Activated CD4-positive, alpha-beta memory T cell treated with anti-CD3 and anti-CD28 coated beads, Interleukin-2, amount 10 ng/mL, durations not matched to agents 7 days and 5 days (primary cell): Measurements from ENCODE around the gene CDADC1. TPM values are rescaled to one million over a fixed set of nuclear protein-coding genes. Genes with fewer than 3 reads are reported as not detected.

Experiments used
- CTCF ChIA-PET: fragments of 350-600 bp; sonication (Branson Sonifier 250); formaldehyde crosslinking; loops from one replicate; lab custom pipeline; 2021; ENCODE audit warnings: antibody characterized with exemption, inconsistent platforms; lab: Charles Lee
- POLR2A ChIA-PET: fragments of 350-600 bp; sonication (Branson Sonifier 250); formaldehyde crosslinking; loops from one replicate; lab custom pipeline; 2021; ENCODE audit warnings: antibody characterized with exemption; lab: Charles Lee
- DNase-seq: peaks from one replicate; pipeline ENCODE4 v3.0.0-alpha.2; 2020
- H3K27ac Mint-ChIP-seq: one replicate; pipeline ENCODE4 v1.8.0; 2021; ENCODE audit warnings: mild to moderate bottlenecking, mixed read lengths
- H3K27me3 Mint-ChIP-seq: one replicate; pipeline ENCODE4 v1.8.0; 2021; ENCODE audit warnings: mixed read lengths
- H3K36me3 Mint-ChIP-seq: one replicate; pipeline ENCODE4 v1.8.0; 2021; ENCODE audit warnings: low read depth, mixed read lengths
- H3K4me1 Mint-ChIP-seq: one replicate; pipeline ENCODE4 v1.8.0; 2021; ENCODE audit warnings: mixed read lengths
- H3K4me3 Mint-ChIP-seq: one replicate; pipeline ENCODE4 v1.8.0; 2021; ENCODE audit warnings: mild to moderate bottlenecking, mixed read lengths
- H3K9me3 Mint-ChIP-seq: one replicate; pipeline ENCODE4 v1.8.0; 2021; ENCODE audit warnings: mixed read lengths
- total RNA-seq, 2 experiments: library from RNA; stranded (reverse); gene quantifications; one replicate each; pipeline ENCODE4 v1.2.3, GENCODE V29; 2021

CDADC1 gene
- total RNA-seq, 2 experiments from 2014 or later, result 12.8 to 16.7 TPM

DNA sequence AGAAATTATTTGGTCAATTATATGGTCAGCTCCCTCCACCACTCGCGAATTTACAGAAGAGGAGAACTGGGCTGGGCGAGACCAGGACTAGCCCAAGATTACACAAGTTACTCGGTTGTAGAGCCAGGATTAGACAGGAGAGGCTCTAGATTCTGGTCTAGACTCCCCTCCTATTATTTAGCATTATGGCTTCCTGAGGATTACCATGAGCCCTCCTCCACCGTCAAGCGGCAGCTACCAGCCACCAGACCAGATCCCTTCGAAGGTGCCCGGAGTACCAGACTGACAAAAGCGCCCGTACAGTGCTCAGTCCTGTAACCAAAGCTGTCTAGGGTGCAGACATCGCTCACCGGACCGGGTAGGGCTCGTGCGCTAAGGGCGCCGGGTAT, 28.1 kb upstream of the CDADC1 start:
- Mint-ChIP-seq H3K36me3 (no peaks in the 10 kb centered on the region), H3K27me3 (peaks cover 63% of the 10 kb centered on the region), H3K4me1 (peaks cover 27% of the 10 kb centered on the region), H3K27ac (no peak overlapping the region), H3K4me3 (peak overlapping the region; percentile 44), H3K9me3 (no peaks in the 10 kb centered on the region)
- CTCF ChIA-PET, result interaction anchor here (0.8 to 1.4 kb wide), 2 partner anchors 17 to 29 kb away, joined by 3 to 4 read pairs; no protein-coding TSS in a partner anchor
- DNase-seq, result no peak
- POLR2A ChIA-PET, result interaction anchor here (0.5 kb wide), 1 partner anchor 573 kb away, joined by 3 read pairs; no protein-coding TSS in a partner anchor

DNA sequence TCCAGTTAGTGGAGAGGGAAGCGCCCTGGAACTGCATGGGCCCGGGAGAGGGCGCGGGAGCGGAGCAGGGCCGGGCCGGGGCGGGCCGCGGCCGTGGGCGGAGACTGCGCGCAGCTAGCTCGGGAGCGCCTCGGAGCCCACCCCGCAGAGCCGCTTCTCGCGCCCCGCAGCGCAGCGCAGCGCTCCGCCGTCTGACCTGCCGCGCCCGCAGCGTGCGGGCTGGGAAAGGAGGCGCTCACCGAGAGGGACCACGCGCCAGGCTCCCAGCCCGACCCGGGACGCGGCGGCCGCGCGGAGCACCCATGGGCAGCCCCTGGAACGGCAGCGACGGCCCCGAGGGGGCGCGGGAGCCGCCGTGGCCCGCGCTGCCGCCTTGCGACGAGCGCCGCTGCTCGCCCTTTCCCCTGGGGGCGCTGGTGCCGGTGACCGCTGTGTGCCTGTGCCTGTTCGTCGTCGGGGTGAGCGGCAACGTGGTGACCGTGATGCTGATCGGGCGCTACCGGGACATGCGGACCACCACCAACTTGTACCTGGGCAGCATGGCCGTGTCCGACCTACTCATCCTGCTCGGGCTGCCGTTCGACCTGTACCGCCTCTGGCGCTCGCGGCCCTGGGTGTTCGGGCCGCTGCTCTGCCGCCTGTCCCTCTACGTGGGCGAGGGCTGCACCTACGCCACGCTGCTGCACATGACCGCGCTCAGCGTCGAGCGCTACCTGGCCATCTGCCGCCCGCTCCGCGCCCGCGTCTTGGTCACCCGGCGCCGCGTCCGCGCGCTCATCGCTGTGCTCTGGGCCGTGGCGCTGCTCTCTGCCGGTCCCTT, 27.5 kb upstream of the CDADC1 start, which contains the start of gene MLNR:
MLNR (plus strand) TSS at position 303 of the 820 bp plus-strand sequence; CDS start at position 303, 0 bp downstream.
- Mint-ChIP-seq H3K4me1 (peaks cover 21% of the 10 kb centered on the region), H3K9me3 (no peaks in the 10 kb centered on the region), H3K4me3 (peak within 1 kb of the TSS; percentile 55), H3K27me3 (peaks cover 65% of the 10 kb centered on the region), H3K36me3 (no peaks in the 10 kb centered on the region), H3K27ac (no peak within 1 kb of the TSS)
- POLR2A ChIA-PET, result no interaction called here
- CTCF ChIA-PET, result no interaction called here
- DNase-seq, result peak; percentile 36

GRCh38 chr13:49220856-49221589, 26.7 kb upstream of the CDADC1 start:
- H3K27ac Mint-ChIP-seq, result no peak overlapping the region
- peaks cover 17% of the 10 kb centered on the region for H3K4me1 Mint-ChIP-seq
- H3K9me3 Mint-ChIP-seq, result no peaks in the 10 kb centered on the region
- peaks cover 69% of the 10 kb centered on the region for H3K27me3 Mint-ChIP-seq
- DNase-seq, result no peak
- ChIA-PET POLR2A (interaction anchor here (0.5 to 0.7 kb wide), 2 partner anchors 27 to 643 kb away, joined by 3 read pairs; no protein-coding TSS in a partner anchor), CTCF (no interaction called here)
- peak overlapping the region; percentile 55 for H3K4me3 Mint-ChIP-seq
- no peaks in the 10 kb centered on the region for H3K36me3 Mint-ChIP-seq

GRCh38 chr13:49221590-49221965, 26.1 kb upstream of the CDADC1 start:
- Mint-ChIP-seq H3K36me3 (no peaks in the 10 kb centered on the region), H3K27ac (no peak overlapping the region), H3K9me3 (no peaks in the 10 kb centered on the region), H3K4me3 (peak overlapping the region; percentile 55), H3K4me1 (peaks cover 17% of the 10 kb centered on the region), H3K27me3 (peaks cover 69% of the 10 kb centered on the region)
- POLR2A ChIA-PET, result interaction anchor here (0.5 to 0.7 kb wide), 2 partner anchors 27 to 643 kb away, joined by 3 read pairs; no protein-coding TSS in a partner anchor
- DNase-seq, result no peak
- CTCF ChIA-PET, result no interaction called here

- Mint-ChIP-seq H3K4me3 (no peak overlapping the region), H3K9me3 (no peaks in the 10 kb centered on the region), H3K27me3 (peaks cover 43% of the 10 kb centered on the region), H3K36me3 (no peaks in the 10 kb centered on the region), H3K27ac (no peak overlapping the region), H3K4me1 (peaks cover 9% of the 10 kb centered on the region)
- DNase-seq, result no peak
- ChIA-PET POLR2A (no interaction called here), CTCF (interaction anchor here (2.8 kb wide), 1 partner anchor 10 kb away, joined by 6 read pairs; no protein-coding TSS in a partner anchor)
Observed at GRCh38 chr13:49225223-49226042, 22.3 kb upstream of the CDADC1 start.

GRCh38 chr13:49226613-49227012, 21.1 kb upstream of the CDADC1 start:
- Mint-ChIP-seq H3K36me3 (no peaks in the 10 kb centered on the region), H3K4me3 (no peak overlapping the region), H3K4me1 (peaks cover 3% of the 10 kb centered on the region), H3K27me3 (peaks cover 34% of the 10 kb centered on the region), H3K9me3 (no peaks in the 10 kb centered on the region), H3K27ac (no peak overlapping the region)
- no peak for DNase-seq
- CTCF ChIA-PET, result no interaction called here
- POLR2A ChIA-PET, result interaction anchor here (0.8 kb wide), 1 partner anchor 18 kb away, joined by 3 read pairs; no protein-coding TSS in a partner anchor

GRCh38 chr13:49234741-49235140, 13.0 kb upstream of the CDADC1 start:
- no peaks in the 10 kb centered on the region for H3K9me3 Mint-ChIP-seq
- DNase-seq, result no peak
- POLR2A ChIA-PET, result no interaction called here
- H3K4me1 Mint-ChIP-seq, result no peaks in the 10 kb centered on the region
- H3K4me3 Mint-ChIP-seq, result no peak overlapping the region
- CTCF ChIA-PET, result no interaction called here
- peaks cover 3% of the 10 kb centered on the region for H3K27me3 Mint-ChIP-seq
- no peaks in the 10 kb centered on the region for H3K36me3 Mint-ChIP-seq
- no peak overlapping the region for H3K27ac Mint-ChIP-seq

- CTCF ChIA-PET, result interaction anchor here (1.6 kb wide), 1 partner anchor 45 kb away, joined by 4 read pairs; no protein-coding TSS in a partner anchor
- DNase-seq, result no peak
- no peaks in the 10 kb centered on the region for H3K36me3 Mint-ChIP-seq
- H3K4me3 Mint-ChIP-seq, result no peak overlapping the region
- H3K9me3 Mint-ChIP-seq, result no peaks in the 10 kb centered on the region
- H3K27me3 Mint-ChIP-seq, result peaks cover 3% of the 10 kb centered on the region
- POLR2A ChIA-PET, result interaction anchor here (1.4 kb wide), 1 partner anchor 11 kb away, joined by 3 read pairs; the partner anchor contains the start of gene CDADC1
- H3K4me1 Mint-ChIP-seq, result peaks cover 2% of the 10 kb centered on the region
- no peak overlapping the region for H3K27ac Mint-ChIP-seq
Observed at GRCh38 chr13:49235856-49236431, 11.8 kb upstream of the CDADC1 start.

GRCh38 chr13:49238621-49239020, 9.1 kb upstream of the CDADC1 start:
- Mint-ChIP-seq H3K4me3 (no peak overlapping the region), H3K9me3 (no peaks in the 10 kb centered on the region), H3K27ac (no peak overlapping the region), H3K4me1 (peaks cover 2% of the 10 kb centered on the region), H3K27me3 (peaks cover 3% of the 10 kb centered on the region), H3K36me3 (no peaks in the 10 kb centered on the region)
- ChIA-PET POLR2A (no interaction called here), CTCF (interaction anchor here (0.7 to 3.4 kb wide), 2 partner anchors 42 to 302 kb away, joined by 3 to 66 read pairs; no protein-coding TSS in a partner anchor)
- no peak for DNase-seq

DNA sequence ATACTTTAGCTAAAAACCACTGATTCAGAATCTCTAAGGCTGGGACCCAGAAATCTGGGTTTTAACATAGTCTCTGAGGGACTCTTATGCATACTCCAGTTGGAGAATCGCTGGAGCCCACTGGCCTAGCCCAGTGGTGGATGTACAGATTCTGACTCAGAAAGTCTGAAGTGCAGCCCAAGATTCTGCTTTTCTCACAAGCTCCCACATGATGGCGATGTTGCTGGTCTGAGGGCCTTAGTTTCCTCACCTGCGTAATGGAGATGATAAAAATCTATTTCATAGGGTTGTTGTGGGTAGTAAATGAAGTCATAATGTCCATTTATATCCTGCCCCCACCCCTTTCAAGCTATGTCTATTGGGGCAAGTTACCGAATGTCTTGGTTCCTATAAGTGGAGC, 7.7 kb upstream of the CDADC1 start:
- Mint-ChIP-seq H3K4me3 (no peak overlapping the region), H3K27ac (no peak overlapping the region), H3K36me3 (no peaks in the 10 kb centered on the region), H3K9me3 (no peaks in the 10 kb centered on the region), H3K4me1 (peaks cover 2% of the 10 kb centered on the region), H3K27me3 (peaks cover 14% of the 10 kb centered on the region)
- ChIA-PET POLR2A (interaction anchor here (1.0 kb wide), 1 partner anchor 11 kb away, joined by 4 read pairs; no protein-coding TSS in a partner anchor), CTCF (interaction anchor here (0.6 to 3.4 kb wide), 12 partner anchors 8 to 424 kb away, joined by 3 to 66 read pairs (median 4); partner anchors contain the start of gene CDADC1)
- peak; percentile 52 for DNase-seq

DNA sequence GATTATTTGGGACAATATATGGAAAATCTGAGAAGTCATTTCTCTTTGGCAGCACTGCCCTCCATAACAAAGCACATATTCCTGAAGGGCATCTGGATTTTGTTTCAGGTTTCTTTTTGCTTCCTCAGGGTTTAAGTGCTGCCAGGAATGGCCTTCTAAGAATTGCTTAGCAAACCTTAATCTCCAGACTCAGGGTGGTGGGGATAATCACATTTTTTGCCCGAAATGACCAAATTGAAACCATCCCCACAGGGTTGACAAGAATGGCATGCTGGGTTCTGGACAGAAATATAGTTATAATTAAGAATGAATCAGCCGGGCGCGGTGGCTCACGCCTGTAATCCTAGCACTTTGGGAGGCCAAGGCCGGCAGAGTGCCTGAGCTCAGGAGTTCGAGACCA, 6.4 kb upstream of the CDADC1 start:
- POLR2A ChIA-PET, result no interaction called here
- Mint-ChIP-seq H3K4me3 (no peak overlapping the region), H3K36me3 (no peaks in the 10 kb centered on the region), H3K27me3 (peaks cover 18% of the 10 kb centered on the region), H3K4me1 (peaks cover 2% of the 10 kb centered on the region), H3K9me3 (no peaks in the 10 kb centered on the region), H3K27ac (no peak overlapping the region)
- DNase-seq, result no peak
- CTCF ChIA-PET, result no interaction called here

DNA sequence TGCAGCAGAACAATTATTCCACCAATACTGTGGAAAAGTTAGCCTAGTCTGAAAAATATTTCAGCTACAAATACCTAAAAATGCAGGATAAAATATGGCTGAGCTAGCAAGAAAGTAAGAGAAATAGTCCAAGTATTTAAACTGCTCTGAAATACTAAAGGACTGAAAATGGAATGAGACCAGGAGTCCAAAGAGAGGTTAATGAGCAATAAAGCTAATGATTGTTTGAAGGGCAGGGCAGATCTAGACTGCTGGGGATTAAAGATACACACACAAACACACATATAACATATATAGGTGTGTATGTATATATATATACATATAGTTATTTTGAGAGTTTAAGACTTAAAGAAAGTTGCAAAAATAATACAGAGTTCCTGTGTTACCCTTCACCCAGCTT, 2.6 kb upstream of the CDADC1 start:
- DNase-seq, result no peak
- no peak overlapping the region for H3K4me3 Mint-ChIP-seq
- peaks cover 8% of the 10 kb centered on the region for H3K36me3 Mint-ChIP-seq
- ChIA-PET CTCF (interaction anchor here (0.9 to 2.2 kb wide), 3 partner anchors 30 to 364 kb away, joined by 3 to 18 read pairs (median 4); no protein-coding TSS in a partner anchor), POLR2A (interaction anchor here (0.8 to 1.1 kb wide), 2 partner anchors 12 to 13 kb away, joined by 3 to 5 read pairs; no protein-coding TSS in a partner anchor)
- H3K9me3 Mint-ChIP-seq, result no peaks in the 10 kb centered on the region
- peaks cover 26% of the 10 kb centered on the region for H3K4me1 Mint-ChIP-seq
- peaks cover 18% of the 10 kb centered on the region for H3K27me3 Mint-ChIP-seq
- H3K27ac Mint-ChIP-seq, result no peak overlapping the region
